HL-60 (cell line): ENCODE results near the gene NFKBIB.

Experiments
- CTCF ChIP-seq: IDR thresholded peaks from one replicate; pipeline ENCODE4 v1.5.1; 2011; ENCODE audit warnings: low read length, control low read depth, inconsistent platforms; ENCODE audit not compliant: insufficient read depth
- POLR2AphosphoS5 ChIP-seq: IDR thresholded peaks from 2 replicates; pipeline ENCODE4 v1.6.1; 2012; ENCODE audit warnings: low read depth
- SPI1 ChIP-seq: IDR thresholded peaks from 2 replicates; pipeline ENCODE4 v1.6.1; 2012; ENCODE audit warnings: low read depth, mild to moderate bottlenecking, borderline replicate concordance

DNA sequence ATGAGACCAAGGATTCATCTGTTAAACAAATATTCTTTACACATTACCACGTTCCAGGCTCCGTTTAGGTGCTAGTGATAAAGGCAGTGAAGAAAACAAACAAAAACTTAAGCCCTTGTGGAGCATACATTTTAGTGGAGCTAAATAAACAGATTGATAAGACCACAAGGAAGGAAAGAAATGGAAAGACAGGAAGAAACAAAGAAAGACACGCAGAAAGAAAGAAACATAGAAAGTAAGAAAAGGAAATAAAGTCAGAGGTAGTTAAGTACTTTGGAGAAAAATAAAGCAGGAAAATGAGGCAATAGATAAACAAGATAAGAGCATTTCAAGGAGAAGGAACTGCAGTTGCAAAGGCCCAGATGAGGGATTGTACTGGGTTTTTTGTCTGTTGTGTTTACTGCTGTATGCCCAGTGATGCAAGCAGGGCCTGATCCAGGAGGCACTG lies 998 bp downstream of the NFKBIB start:
- no peak for TF ChIP-seq CTCF
- TF ChIP-seq POLR2AphosphoS5: no peak
- TF ChIP-seq SPI1: no peak
